ENCODE data around the gene CNPPD1.

GRCh38 chr2:219214786-219215185 lies 38.1 kb upstream of the CNPPD1 start:
- TF ChIP-seq PAX5 (IDR thresholded peaks at IDR 0.05; ENCODE audit: insufficient read depth, low read length, severe bottlenecking) (no peak), POLR2A (IDR thresholded peaks at IDR 0.05; ENCODE audit: low read depth, low read length) (no peak), POLR2AphosphoS5 (IDR thresholded peaks at IDR 0.05; ENCODE audit: low read depth, low read length) (no peak), TAF1 (IDR thresholded peaks at IDR 0.05; ENCODE audit: low read depth, low read length) (no peak), SPI1 (IDR thresholded peaks at IDR 0.05; ENCODE audit: low read depth, low read length) (no peak), POU2F2 (IDR thresholded peaks at IDR 0.05; ENCODE audit: low read depth, low read length) (no peak)

Data from GM12891 (cell line).